Keratinocyte (primary cell): ENCODE results near the gene BCL11B. TPM values are rescaled to one million over a fixed set of nuclear protein-coding genes. Genes with fewer than 3 reads are reported as not detected.

ENCODE experiments used
- DNase-seq: peaks from one replicate; pipeline ENCODE4 v3.0.0-alpha.2; 2011; ENCODE audit warnings: low read depth, missing footprints, low spot score
- FAIRE-seq: peaks from 2 replicates; lab custom pipeline; 2011; peaks lifted over from hg19 to GRCh38; lab: Jason Lieb, UNC
- H2AFZ ChIP-seq: 2 replicates; pipeline ENCODE4 v1.6.0; 2012; ENCODE audit warnings: low read length, control low read depth, inconsistent platforms; ENCODE audit not compliant: control insufficient read depth
- H3K27ac ChIP-seq: 2 replicates; pipeline ENCODE4 v1.5.1; 2011; ENCODE audit warnings: low read length; ENCODE audit not compliant: control insufficient read depth, insufficient read depth
- H3K27me3 ChIP-seq: 3 replicates; pipeline ENCODE4 v1.6.0; 2011; ENCODE audit warnings: low read length; ENCODE audit not compliant: control insufficient read depth, insufficient read depth; ENCODE audit errors: extremely low read depth
- H3K36me3 ChIP-seq, 2 experiments: 2 replicates in 1 of 2; 3 replicates in 1 of 2; pipeline ENCODE4 v1.5.1; 2011; ENCODE audit warnings: low read length in 2 of 2, mild to moderate bottlenecking in 1 of 2; ENCODE audit not compliant: control insufficient read depth in 2 of 2, insufficient read depth in 2 of 2; ENCODE audit errors: extremely low read depth in 1 of 2
- H3K4me1 ChIP-seq: 3 replicates; pipeline ENCODE4 v1.5.1; 2011; ENCODE audit warnings: low read length; ENCODE audit not compliant: control insufficient read depth, insufficient read depth; ENCODE audit errors: extremely low read depth
- H3K4me2 ChIP-seq: 3 replicates; pipeline ENCODE4 v1.6.0; 2011; ENCODE audit warnings: low read depth, low read length; ENCODE audit not compliant: control insufficient read depth, insufficient read depth; ENCODE audit errors: extremely low read depth
- H3K4me3 ChIP-seq, 3 experiments: fragments of 200-600 bp in 1 of 3; sonication (generic) in 1 of 3; 2 replicates in 2 of 3; 3 replicates in 1 of 3; pipeline ENCODE4 v1.5.1; 2011 to 2016; ENCODE audit warnings: low read length in 3 of 3, mild to moderate bottlenecking in 3 of 3, control low read depth in 2 of 3, inconsistent platforms in 1 of 3, low read depth in 1 of 3, mixed read lengths in 1 of 3, mixed run types in 1 of 3, moderate library complexity in 1 of 3; ENCODE audit not compliant: control insufficient read depth in 2 of 3, insufficient read depth in 2 of 3; ENCODE audit errors: extremely low read depth in 1 of 3
- H3K79me2 ChIP-seq: 2 replicates; pipeline ENCODE4 v1.6.0; 2012; ENCODE audit warnings: low read length; ENCODE audit not compliant: control insufficient read depth, insufficient read depth
- H3K9ac ChIP-seq: 3 replicates; pipeline ENCODE4 v1.6.0; 2011; ENCODE audit warnings: low read length; ENCODE audit not compliant: control insufficient read depth, insufficient read depth; ENCODE audit errors: extremely low read depth
- H3K9me1 ChIP-seq: 3 replicates; pipeline ENCODE4 v1.6.0; 2011; ENCODE audit warnings: low read length; ENCODE audit not compliant: control insufficient read depth, insufficient read depth; ENCODE audit errors: extremely low read depth
- H3K9me3 ChIP-seq: 2 replicates; pipeline ENCODE4 v1.5.1; 2012; ENCODE audit warnings: low read depth, low read length; ENCODE audit not compliant: control insufficient read depth
- H4K20me1 ChIP-seq: 3 replicates; pipeline ENCODE4 v1.6.0; 2011; ENCODE audit warnings: low read length; ENCODE audit not compliant: control insufficient read depth, insufficient read depth; ENCODE audit errors: extremely low read depth
- EZH2 ChIP-seq: IDR thresholded peaks from one replicate; pipeline ENCODE4 v1.6.1; 2012; ENCODE audit warnings: inconsistent platforms, mild to moderate bottlenecking, low read length, moderate library complexity
- dilution Hi-C: fragments of 300-500 bp; cut with MboI; formaldehyde crosslinking; loops from one replicate; pipeline ENCODE4 v1.7.0; 2020; ENCODE audit warnings: low sequenced_read_pairs; ENCODE audit not compliant: extremely low pct_ligation_motif_present
- polyA plus RNA-seq, 5 experiments: library from polyadenylated mRNA; depleted of rRNA in 3 of 5; stranded (reverse) in 3 of 5; stranded (forward) in 1 of 5; unstranded in 1 of 5; fragments of >200 nt; gene quantifications; 1 replicate in 1 of 5; 2 replicates in 3 of 5; 3 replicates in 1 of 5; pipeline versions ENCODE4 v1.2.1 to v1.2.3, GENCODE V29; 2011 to 2012; ENCODE audit warnings: missing spikeins in 2 of 5, low read depth in 1 of 5, low replicate concordance in 1 of 5
- TF ChIP-seq, protein P1 (sequence below), 3 experiments: IDR thresholded peaks in 1 of 3; conservative IDR thresholded peaks in 1 of 3; optimal IDR thresholded peaks in 1 of 3; 2 replicates in 2 of 3; 3 replicates in 1 of 3; pipeline versions ENCODE3 to v1.5.1; 2011; ENCODE audit warnings: low read length in 3 of 3, mild to moderate bottlenecking in 3 of 3, moderate library complexity in 2 of 3, control low read depth in 1 of 3, inconsistent platforms in 1 of 3; ENCODE audit not compliant: insufficient read depth in 2 of 3; ENCODE audit errors: extremely low read depth in 1 of 3

The BCL11B gene
- polyA plus RNA-seq, 1 donor (not counting 4 experiments of a cell fraction or from before 2014, with no cell fraction given) = 5.2 TPM

DNA sequence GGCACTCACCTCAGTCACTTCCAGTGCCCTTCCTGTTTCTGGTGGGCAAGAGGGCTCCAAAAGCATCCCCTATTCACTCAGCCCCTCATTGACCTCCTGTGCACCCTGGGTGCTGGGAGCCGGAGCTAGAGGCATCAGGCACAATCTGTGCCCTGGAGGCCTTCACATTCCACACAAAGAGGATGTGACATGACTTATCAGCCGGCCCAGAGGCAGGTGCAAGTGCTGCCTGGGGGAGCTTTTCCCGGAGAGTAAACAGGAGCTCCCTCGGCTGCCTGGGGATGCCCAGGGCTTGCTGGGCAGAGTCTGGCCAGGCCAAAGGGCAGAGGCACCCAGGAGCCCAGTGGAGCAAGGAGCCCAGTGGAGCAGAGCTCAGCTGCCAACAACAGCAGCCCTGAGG, 64.5 kb downstream of the BCL11B start:
- dilution Hi-C loops = no loop called here
- Histone ChIP-seq H3K27ac (no peak overlapping the region), H3K36me3 (peaks cover 0 to 12% of the 10 kb centered on the region in 2 experiments), H3K9me1 (no peaks in the 10 kb centered on the region), H4K20me1 (peaks cover 6% of the 10 kb centered on the region), H3K4me3 (no peak overlapping the region), H2AFZ (no peak overlapping the region), H3K4me1 (peaks cover 30% of the 10 kb centered on the region), H3K79me2 (peaks cover 94% of the 10 kb centered on the region), H3K9ac (no peak overlapping the region), H3K4me2 (no peak overlapping the region), H3K27me3 (no peaks in the 10 kb centered on the region), H3K9me3 (no peaks in the 10 kb centered on the region)
- FAIRE-seq = no peak
- DNase-seq = no peak
- TF ChIP-seq, protein P1, sequence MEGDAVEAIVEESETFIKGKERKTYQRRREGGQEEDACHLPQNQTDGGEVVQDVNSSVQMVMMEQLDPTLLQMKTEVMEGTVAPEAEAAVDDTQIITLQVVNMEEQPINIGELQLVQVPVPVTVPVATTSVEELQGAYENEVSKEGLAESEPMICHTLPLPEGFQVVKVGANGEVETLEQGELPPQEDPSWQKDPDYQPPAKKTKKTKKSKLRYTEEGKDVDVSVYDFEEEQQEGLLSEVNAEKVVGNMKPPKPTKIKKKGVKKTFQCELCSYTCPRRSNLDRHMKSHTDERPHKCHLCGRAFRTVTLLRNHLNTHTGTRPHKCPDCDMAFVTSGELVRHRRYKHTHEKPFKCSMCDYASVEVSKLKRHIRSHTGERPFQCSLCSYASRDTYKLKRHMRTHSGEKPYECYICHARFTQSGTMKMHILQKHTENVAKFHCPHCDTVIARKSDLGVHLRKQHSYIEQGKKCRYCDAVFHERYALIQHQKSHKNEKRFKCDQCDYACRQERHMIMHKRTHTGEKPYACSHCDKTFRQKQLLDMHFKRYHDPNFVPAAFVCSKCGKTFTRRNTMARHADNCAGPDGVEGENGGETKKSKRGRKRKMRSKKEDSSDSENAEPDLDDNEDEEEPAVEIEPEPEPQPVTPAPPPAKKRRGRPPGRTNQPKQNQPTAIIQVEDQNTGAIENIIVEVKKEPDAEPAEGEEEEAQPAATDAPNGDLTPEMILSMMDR (optimal IDR thresholded peaks at IDR 0.05 in 1 of 3, IDR thresholded peaks at IDR 0.05 in 1 of 3, conservative IDR thresholded peaks at IDR 0.05 in 1 of 3; ENCODE audit: extremely low read depth in 1 of 3, insufficient read depth in 2 of 3, low read length in 3 of 3) = no peak
- no peak for TF ChIP-seq EZH2

DNA sequence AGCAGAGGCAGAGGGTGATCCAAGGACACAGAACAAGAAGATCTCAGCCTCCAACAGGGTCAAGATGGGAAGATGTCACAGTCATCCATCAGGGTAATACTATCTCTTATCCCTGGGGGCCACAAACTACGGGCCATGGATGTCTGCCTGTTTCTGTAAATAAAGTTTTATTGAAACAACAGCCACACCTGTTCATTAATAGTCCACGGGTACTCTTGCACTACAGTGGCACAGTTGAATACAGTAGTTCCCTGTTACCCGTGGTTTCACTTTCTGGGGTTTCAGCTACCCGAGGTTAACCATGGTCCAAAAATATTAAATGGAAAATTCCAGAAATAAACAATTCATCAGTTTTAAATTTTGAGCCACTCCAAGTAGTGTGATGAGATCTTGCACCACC, 65.9 kb downstream of the BCL11B start:
- peaks cover 0 to 12% of the 10 kb centered on the region in 2 experiments for H3K36me3 ChIP-seq
- H3K27me3 ChIP-seq = no peaks in the 10 kb centered on the region
- H2AFZ ChIP-seq = no peak overlapping the region
- H3K9me3 ChIP-seq = no peaks in the 10 kb centered on the region
- no peak overlapping the region for H3K4me2 ChIP-seq
- no peak overlapping the region for H3K4me3 ChIP-seq
- peaks cover 95% of the 10 kb centered on the region for H3K79me2 ChIP-seq
- no peak for FAIRE-seq
- no peak overlapping the region for H3K9ac ChIP-seq
- no peaks in the 10 kb centered on the region for H3K9me1 ChIP-seq
- H3K27ac ChIP-seq = no peak overlapping the region
- dilution Hi-C loops = no loop called here
- no peak for TF ChIP-seq EZH2
- TF ChIP-seq, protein P1 (optimal IDR thresholded peaks at IDR 0.05 in 1 of 3, IDR thresholded peaks at IDR 0.05 in 1 of 3, conservative IDR thresholded peaks at IDR 0.05 in 1 of 3; ENCODE audit: extremely low read depth in 1 of 3, insufficient read depth in 2 of 3, low read length in 3 of 3) = no peak
- DNase-seq = no peak
- H3K4me1 ChIP-seq = peaks cover 28% of the 10 kb centered on the region
- peaks cover 4% of the 10 kb centered on the region for H4K20me1 ChIP-seq
